ENCODE measurements around the gene CTNND1.

DNA sequence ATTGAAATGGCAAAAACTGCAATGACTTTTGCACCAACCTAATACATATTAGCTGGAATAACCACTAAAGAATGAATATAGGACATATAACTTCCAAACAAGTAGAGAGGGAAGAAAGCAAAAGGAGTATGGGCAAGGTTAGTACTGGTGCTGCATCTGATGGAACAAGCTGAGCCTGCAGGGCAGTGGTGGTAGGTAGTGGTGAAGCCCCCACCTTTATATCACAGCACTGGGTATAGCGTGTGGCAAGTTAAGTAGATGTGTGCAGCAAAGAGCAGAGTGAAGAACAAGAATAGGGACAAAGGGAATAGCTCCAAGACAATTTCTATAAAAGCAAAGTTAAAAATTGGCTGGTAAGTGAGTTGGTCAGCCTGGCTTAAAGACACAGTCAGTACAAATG lies 62.3 kb downstream of the CTNND1 start:
- TF ChIP-seq, protein P1, sequence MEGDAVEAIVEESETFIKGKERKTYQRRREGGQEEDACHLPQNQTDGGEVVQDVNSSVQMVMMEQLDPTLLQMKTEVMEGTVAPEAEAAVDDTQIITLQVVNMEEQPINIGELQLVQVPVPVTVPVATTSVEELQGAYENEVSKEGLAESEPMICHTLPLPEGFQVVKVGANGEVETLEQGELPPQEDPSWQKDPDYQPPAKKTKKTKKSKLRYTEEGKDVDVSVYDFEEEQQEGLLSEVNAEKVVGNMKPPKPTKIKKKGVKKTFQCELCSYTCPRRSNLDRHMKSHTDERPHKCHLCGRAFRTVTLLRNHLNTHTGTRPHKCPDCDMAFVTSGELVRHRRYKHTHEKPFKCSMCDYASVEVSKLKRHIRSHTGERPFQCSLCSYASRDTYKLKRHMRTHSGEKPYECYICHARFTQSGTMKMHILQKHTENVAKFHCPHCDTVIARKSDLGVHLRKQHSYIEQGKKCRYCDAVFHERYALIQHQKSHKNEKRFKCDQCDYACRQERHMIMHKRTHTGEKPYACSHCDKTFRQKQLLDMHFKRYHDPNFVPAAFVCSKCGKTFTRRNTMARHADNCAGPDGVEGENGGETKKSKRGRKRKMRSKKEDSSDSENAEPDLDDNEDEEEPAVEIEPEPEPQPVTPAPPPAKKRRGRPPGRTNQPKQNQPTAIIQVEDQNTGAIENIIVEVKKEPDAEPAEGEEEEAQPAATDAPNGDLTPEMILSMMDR (IDR thresholded peaks at IDR 0.05): no peak
- no peak for TF ChIP-seq POLR2A (IDR thresholded peaks at IDR 0.05)
